Stimulated activated CD8-positive, alpha-beta memory T cell treated with anti-CD3 and anti-CD28 coated beads, Interleukin-15, amount 100 ng/mL, for 24 hours (primary cell): ENCODE measurements around the gene CHD1L.
A peak's percentile ranks its signal among the peaks of the same experiment; 100 is the strongest.
"Not testable (repeated sequence)": the region's sequence is repeated elsewhere in the genome, so short reads cannot be mapped to it uniquely, and the experiment has no call there.

Experiments used
- DNase-seq: peaks from one replicate; pipeline ENCODE4 v3.0.0-alpha.2; 2020; ENCODE audit warnings: low read depth

The CHD1L gene

GRCh38 chr1:147242449-147243227 is at the start of gene CHD1L:
Gene CHD1L (plus strand): TSS chr1:147242684. CDS start chr1:147242704, 20 bp downstream.
- peak; percentile 89 for DNase-seq

DNA sequence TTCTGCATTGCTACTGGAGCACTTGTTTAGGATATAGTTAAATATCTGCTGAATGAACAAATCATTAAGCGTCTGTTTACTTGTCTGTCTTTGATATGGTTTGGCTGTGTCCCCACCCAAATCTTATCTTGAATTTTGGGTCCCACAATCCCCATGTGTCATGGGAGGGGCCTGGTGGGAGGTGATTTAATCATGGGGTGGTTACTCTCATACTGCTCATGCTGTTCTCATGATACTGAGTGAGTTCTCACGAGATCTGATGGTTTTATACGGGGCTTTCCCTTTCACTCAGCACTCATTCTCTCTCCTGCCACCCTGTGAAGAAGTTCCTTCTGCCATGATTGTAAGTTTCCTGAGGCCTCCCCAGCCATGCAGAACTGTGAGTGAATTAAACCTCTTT is 45.2 kb upstream of the CHD1L start:
- not testable (repeated sequence) for DNase-seq

GRCh38 chr1:147201276-147201675 is 41.2 kb upstream of the CHD1L start:
- no peak for DNase-seq

- DNase-seq: no peak
Observed at GRCh38 chr1:147201786-147202185, 40.7 kb upstream of the CHD1L start.

DNA sequence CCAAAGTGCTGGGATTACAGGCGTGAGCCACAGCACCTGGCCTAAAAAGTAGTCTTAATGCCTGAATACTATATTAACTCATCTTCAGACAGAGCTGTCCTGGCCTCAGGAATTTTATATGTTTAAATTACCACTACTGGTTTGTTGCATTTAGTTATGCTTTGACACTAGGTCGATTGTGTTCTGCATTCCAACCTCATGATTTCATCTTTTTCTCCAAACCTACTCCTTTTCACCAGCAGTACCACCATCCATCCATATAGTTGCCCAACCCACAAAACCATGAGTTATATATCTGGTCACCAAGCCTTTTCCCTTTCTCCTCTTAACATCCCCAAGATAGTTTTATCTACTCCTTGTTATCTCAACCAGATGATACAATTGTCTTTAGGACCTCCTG is 39.9 kb upstream of the CHD1L start:
- no peak for DNase-seq

GRCh38 chr1:147204080-147204479 is 38.4 kb upstream of the CHD1L start:
- DNase-seq: no peak

- no peak for DNase-seq
Observed at GRCh38 chr1:147207192-147207591, 35.3 kb upstream of the CHD1L start.

GRCh38 chr1:147208619-147209018 is 33.9 kb upstream of the CHD1L start:
- no peak for DNase-seq

GRCh38 chr1:147209825-147210821 is 32.4 kb upstream of the CHD1L start:
- DNase-seq: no peak

GRCh38 chr1:147210987-147211386 is 31.5 kb upstream of the CHD1L start:
- no peak for DNase-seq

GRCh38 chr1:147211577-147211976 is 30.9 kb upstream of the CHD1L start:
- no peak for DNase-seq

GRCh38 chr1:147213271-147213670 is 29.2 kb upstream of the CHD1L start:
- DNase-seq: no peak

GRCh38 chr1:147214325-147214724 is 28.2 kb upstream of the CHD1L start:
- DNase-seq: no peak

DNA sequence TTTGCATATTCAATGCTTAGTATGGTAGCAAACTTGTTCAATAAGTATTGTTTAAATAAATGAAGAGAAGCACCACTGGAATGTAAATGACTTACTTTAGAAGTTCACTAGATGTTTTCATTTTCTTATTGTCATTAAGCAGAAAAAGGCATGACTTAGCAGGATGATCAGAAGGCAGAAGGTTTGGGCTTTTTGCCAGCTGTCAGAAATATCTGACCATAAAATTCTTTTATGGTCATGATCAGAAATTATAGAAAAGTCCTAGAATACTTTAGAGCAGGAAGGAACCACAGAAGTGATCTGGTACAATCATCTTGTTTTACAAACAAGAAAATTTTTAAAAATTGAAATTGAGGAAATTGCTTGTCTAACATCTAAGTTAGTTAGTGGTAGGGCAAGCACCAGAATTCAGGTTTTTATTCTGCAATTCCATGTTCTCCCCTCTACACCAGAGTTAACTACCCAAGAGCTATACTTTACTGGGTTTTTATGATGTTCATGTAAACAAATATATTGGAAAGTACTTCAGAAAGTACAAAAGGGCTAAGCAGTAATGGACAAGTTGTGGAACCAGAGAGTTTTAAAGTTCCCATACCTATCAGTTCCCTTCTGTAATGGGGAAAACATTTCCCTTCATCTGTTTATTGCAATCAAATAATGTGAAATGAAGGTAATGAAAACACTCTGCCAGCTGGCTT is 27.5 kb upstream of the CHD1L start:
- DNase-seq: no peak

- no peak for DNase-seq
Observed at GRCh38 chr1:147215540-147215916, 27.0 kb upstream of the CHD1L start.

DNA sequence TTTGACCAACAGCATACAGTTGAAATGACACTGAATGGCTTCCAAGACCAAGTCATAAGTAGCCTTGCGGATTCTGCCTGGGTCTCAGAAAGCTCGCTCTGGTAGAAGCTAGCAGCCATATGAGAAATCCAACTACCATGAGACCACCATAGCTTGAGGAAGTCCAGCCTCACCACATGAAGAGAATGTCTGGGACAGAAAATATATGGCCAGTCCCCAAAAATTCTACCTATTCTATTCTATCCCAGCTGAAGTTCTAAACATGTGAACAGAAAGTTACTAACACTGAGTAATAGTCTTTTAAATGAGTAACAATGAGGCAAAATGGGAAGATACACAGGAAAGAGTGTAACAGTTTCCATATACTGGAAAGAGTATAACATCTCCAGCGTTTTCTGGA is 26.4 kb upstream of the CHD1L start:
- no peak for DNase-seq

DNA sequence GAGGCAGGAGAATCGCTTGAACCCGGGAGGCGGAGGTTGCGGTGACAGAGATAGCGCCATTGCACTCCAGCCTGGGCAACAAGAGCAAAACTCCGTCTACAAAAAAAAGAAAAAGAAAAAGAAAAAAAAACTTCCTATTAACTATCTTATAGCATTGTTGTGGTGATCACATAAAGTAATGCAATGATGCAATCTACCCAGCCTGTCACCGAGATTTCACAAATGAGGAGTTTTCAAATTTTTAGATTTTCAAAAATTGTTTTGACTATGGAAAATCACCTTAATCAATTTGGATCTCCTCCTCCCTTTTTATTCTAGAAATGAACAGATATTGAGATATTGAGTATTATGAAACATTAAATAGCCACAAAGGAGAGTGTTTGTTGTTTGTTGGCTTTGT is 25.3 kb upstream of the CHD1L start:
- no peak for DNase-seq

DNA sequence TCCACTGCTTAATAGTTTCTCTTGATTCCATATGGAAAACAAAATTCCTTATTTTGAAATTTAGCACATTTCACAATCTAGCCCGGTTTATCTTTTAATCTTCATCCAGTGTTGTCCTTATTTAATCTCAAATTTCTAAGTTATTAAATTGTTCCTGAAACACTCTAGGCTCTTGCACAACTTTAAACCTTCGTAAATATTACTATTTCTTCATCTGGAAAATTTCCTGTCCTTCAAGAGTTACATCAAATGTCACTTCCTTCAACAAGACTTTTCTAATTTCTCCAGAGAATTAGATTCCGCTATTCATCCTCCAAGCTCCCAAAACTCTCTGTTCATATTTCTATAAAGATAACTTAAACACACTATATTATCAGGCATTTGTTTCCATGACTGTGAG is 23.9 kb upstream of the CHD1L start:
- no peak for DNase-seq

- no peak for DNase-seq
Observed at GRCh38 chr1:147223740-147224615, 18.5 kb upstream of the CHD1L start.

GRCh38 chr1:147225193-147225730 is 17.2 kb upstream of the CHD1L start, which contains the start of gene FMO5:
Gene FMO5 (minus strand): TSS chr1:147225339. CDS start chr1:147225029, 310 bp downstream.
- no peak for DNase-seq

GRCh38 chr1:147231032-147231431 is 11.5 kb upstream of the CHD1L start:
- DNase-seq: not testable (repeated sequence)
